ELR (cell line): ENCODE measurements around the gene CBLC.
"Not testable (repeated sequence)": the region's sequence is repeated elsewhere in the genome, so short reads cannot be mapped to it uniquely, and the experiment has no call there.

ENCODE experiments used
- DNase-seq: peaks from one replicate; pipeline ENCODE4 v3.0.0-alpha.2; 2015; ENCODE audit warnings: low read depth

The CBLC gene

DNA sequence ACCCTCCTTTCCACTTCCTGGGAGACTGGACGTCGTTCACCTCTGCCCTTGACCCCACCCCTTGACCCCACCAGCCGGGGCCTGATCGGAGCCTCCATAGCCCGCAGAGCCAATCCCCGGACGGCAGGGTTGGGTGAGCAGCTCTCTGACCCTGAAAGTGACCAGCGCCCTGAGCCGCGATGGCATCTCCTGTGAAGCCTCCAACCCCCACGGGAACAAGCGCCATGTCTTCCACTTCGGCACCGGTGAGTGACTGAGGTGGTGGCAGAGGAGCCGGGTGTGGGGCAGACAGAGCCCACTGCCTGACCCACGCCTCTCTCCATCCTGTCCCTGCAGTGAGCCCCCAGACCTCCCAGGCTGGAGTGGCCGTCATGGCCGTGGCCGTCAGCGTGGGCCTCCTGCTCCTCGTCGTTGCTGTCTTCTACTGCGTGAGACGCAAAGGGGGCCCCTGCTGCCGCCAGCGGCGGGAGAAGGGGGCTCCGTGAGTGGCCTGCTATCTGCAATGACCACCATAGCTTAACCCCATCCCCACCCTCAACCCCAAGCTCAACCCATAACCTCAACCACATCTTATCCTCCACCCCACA, 41.6 kb downstream of the CBLC start:
- DNase-seq, result no peak

DNA sequence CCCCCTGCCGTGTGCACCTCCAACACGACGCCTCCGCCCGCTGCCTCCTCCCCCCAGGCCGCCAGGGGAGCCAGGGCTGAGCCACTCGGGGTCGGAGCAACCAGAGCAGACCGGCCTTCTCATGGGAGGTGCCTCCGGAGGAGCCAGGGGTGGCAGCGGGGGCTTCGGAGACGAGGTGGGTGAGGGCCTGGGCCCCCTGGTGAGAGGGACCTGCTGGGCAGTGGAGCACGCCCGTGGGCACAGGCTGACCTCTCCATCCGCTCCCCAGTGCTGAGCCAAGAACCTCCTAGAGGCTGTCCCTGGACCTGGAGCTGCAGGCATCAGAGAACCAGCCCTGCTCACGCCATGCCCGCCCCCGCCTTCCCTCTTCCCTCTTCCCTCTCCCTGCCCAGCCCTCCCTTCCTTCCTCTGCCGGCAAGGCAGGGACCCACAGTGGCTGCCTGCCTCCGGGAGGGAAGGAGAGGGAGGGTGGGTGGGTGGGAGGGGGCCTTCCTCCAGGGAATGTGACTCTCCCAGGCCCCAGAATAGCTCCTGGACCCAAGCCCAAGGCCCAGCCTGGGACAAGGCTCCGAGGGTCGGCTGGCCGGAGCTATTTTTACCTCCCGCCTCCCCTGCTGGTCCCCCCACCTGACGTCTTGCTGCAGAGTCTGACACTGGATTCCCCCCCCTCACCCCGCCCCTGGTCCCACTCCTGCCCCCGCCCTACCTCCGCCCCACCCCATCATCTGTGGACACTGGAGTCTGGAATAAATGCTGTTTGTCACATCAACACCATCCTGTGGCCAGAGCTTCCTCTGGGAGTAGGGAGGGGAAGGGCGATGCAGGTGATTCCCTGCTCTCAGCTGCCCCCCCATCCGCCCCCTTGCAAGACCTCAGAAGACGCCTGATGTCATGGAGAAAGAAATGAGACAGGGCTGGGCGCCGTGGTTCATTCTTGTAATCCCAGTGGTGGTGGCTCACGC, 43.2 kb downstream of the CBLC start:
- no peak for DNase-seq

DNA sequence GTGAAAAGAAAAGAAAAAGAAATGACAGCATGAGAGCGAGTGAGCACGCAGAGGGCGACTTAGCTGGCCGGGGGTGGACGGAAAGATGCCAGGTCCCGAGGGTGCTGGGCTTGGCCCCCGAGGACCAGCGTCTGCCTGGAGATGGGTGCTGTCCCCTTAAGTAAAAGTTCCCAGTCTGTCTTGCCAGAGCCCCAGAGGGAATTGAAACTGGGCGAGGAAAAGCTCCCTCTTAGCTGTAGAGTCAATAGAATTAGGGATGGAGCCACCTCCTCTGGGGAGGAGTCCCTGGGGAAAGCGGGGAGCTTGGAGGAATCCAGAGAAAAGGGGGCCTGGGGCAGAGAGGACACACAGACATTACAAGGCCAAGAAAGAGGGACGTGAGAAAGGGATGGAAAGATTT, 44.5 kb downstream of the CBLC start:
- no peak for DNase-seq

DNA sequence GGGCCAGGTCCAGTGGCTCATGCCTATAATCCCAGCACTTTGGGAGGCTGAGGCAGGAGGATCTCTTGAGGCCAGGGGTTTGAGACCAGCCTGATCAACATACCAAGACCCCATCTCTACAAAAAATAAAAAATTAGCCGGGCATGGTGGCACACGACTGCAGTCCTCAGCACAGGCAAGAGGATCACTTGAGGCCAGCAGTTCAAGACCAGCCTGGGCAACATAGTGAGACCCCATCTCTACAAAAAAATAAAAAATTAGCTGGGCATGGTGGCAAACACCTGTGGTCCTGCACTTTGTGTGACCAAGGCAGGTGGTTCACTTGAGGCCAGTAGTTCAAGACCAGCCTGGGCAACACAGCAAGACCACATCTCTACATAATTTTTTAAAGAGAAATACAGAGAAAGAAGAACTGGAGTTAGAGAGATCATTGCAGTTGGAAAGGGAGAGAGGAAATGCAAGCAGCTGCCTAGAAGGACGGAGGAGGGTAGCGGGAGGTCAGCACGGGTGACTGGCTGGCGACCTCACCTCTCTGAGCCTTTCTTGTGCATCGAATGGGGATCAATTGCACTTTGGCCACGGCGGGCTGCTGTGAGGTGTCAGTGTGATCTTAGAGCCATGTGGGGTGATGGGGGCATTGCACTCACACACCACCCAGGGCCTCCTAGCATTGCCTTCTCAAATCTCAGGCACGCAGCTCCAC, 45.1 kb downstream of the CBLC start:
- DNase-seq, result no peak

DNA sequence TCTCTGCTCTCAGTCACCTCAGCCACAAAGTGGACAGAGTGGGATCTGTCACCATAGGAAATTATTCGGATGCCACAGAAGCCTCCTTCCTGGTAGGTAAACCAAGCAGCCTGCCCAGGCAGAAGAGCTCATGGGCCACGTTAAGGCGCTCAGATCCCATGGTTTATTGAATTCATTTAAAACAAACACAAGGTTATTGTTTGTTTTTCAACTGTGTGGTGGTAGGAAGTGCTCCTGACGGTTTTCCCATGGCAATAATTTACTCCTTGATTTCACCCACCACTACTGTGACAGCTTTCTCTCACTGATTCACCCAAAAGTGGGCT, 45.6 kb downstream of the CBLC start:
- no peak for DNase-seq

DNA sequence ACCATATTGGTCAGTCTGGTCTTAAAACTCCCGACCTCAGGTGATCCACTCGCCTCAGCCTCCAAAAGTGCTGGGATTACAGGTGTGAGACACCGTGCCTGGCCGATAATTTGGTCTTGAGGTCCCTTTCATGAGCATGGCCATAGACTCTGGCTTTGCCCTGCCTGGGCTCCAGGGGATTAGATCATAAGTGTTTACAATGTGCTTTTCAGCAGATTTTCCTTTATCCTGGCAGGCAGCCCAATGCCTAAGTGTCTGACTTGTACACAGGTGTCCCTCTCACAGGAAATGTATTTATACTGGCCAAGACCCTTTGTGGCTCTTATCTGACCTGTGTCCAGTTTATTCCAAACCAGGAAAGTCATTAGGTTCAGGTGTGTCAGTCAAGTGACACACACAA, 47.1 kb downstream of the CBLC start:
- no peak for DNase-seq

DNA sequence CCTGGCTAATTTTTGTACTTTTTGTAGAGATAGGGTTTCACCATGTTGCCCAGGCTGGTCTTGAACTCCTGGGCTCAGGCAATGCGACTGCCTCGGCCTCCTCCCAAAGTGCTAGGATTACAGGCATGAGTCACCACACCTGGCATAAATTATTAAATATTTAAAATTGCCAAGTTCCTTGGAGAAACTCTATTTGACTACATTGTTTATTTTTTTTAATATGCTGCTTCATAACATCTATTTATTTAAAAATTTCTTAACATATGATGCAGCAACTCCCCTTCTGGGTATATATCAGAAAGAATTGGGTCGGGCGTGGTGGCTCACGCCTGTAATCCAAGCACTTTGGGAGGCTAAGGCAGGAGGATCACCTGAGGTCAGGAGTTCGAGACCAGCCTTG, 55.2 kb downstream of the CBLC start:
- not testable (repeated sequence) for DNase-seq

DNA sequence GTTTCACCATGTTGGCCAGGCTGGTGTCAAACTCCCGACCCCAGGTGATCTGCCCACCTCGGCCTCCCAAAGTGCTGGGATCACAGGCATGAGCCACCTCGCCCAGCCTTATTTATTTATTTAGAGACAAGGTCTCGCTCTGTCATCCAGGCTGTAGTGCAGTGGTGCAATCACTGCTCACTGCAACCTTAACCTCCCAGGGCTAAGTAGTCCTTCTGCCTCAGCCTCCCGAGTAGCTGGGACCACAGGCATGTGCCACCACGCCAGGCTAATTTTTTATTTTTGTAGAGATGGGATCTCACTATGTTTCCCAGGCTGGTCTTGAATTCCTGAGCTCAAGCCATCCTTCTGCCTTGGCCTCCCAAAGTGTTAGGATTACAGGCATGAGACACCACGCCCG, 56.7 kb downstream of the CBLC start:
- not testable (repeated sequence) for DNase-seq

DNA sequence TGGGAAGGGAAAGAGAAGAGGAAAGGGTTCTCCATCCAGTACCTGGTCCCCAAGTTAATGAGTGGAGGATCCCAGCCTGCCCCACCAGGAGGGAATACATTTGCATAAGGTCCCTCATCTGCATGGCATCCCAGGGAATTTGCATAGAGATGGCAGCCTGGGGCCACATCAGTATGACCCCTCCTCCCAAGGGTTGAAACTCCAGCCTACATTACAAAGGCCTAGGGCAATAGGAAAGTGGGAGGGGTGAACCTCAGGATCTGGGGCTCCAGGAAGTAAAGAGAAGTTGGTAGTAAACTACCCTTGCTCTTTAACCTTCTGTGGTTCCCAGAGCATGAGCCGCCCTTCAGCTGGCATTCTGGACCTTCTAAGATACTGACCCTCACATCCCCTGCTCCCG, 61.6 kb downstream of the CBLC start:
- no peak for DNase-seq

DNA sequence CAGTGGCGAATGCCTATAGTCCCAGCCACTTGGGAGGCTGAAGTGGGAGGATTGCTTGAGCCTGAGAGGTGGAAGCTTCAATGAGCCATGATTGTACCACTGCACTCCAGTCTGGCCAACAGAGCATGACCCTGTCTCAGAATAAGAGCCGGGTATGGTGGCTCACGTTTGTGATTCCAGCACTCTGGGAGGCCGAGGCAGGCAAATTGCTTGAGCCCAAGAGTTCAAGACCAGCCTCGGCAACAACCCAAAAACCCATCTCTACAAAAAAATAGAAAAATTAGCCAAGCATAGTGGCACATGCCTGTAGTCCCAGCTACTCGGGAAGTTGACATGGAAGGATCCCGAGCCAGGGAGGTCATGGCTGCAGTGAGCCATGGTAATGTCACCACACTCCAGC, 63.1 kb downstream of the CBLC start:
- no peak for DNase-seq

DNA sequence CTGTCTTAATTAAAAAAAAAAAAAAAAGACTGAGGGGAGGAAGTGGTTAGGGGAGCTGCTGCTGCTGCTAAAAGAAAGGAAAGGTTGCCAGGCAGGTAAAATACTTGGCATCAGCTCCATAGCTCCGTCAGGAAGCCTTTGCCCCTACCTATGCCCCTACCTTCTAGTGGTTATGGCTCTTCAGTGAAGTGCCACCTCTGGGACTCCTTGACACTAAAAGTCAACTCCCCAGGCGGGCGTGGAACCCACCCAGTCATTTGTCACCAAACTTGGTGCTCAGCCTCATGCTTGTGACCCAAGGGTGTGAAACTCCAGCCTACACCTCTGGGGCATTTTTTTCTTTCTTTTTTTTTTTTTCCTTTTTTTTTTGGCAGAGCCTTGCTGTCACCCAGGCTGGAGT, 63.5 kb downstream of the CBLC start:
- no peak for DNase-seq

DNA sequence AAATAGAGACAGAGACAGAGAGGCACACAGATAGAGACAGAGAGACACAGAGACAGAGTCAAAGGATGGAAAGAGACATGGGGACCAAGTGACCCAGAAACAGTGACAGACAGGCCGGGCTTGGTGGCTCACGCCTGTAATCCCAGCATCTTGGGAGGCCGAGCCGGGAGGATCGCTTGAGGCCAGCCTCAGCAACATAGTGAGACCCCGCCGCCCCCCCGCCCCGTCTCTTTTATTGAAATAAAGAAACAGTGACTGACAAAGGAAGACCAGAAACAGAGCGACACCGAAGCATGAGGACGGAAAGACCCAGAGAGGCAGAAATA, 67.6 kb downstream of the CBLC start:
- DNase-seq, result no peak

DNA sequence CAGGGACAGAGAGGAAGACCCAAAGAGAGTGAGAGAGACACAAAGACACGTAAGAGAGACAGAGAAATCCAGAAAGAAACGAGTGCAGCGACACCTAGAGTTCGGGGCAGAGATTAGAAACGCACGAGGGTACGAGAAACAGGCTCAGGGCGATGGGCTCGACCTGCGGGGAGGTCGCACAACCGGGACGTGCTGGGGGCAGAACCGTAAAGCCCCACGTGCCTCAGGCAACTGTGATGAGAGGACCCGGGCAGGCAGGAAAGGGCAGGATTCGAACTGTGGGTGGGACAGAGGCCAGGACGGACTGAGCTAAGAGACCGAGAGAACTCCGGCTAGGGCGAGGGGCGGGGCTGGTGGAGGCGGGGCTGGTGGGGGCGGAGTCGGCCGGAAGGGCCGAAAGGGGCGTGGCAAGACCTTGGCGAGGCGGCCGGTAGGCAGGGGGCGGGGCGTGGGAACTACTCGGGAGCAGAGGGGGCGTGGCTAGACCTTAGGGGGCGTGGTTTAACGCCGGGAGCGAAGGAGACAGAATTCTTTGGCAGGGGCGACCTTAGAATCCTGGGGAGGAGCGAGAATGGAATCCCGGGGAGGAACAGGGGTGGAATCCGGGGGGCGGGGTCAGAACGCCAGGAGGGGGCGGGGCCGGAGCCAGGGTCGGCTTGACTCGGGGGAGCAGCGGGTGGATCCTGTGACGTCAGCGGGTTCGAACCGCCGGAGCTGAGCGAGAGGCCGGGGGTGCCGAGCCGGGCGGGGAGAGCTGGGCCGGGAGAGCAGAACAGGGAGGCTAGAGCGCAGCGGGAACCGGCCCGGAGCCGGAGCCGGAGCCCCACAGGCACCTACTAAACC, 68.1 kb downstream of the CBLC start, which contains the start of gene NECTIN2:
NECTIN2 (plus strand) TSS at position 686 of the 843 bp plus-strand sequence. CDS start 229 bp downstream, outside the sequence.
- DNase-seq, result peak; percentile 98

DNA sequence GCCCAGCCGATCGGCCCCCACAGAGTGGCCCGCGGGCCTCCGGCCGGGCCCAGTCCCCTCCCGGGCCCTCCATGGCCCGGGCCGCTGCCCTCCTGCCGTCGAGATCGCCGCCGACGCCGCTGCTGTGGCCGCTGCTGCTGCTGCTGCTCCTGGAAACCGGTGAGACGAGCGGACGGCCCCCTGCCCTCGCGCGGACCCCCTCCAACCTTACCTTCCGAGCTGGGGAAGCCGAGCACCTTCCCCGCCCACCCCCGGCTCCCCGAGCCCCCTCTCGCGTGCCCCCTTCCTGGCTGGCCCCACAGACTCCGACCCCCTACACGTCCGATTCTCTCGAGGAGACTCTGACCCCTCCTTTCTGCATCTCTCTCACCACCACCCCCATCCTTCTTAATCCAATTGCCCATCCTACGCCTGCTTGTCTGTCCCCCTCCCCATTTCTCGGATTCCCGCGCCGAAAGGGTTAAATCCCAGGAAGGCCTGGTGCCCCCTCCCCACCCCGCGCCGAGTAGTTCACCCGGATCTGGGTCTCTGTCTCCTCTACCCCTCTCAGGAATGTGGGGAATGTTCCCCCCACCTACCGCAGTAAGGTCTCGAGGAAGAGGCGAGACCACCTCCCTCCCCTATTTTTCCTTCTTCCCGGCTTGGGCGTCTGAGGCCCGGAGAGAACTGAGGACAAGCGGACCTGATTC, 68.9 kb downstream of the CBLC start:
- peak; percentile 46 for DNase-seq

DNA sequence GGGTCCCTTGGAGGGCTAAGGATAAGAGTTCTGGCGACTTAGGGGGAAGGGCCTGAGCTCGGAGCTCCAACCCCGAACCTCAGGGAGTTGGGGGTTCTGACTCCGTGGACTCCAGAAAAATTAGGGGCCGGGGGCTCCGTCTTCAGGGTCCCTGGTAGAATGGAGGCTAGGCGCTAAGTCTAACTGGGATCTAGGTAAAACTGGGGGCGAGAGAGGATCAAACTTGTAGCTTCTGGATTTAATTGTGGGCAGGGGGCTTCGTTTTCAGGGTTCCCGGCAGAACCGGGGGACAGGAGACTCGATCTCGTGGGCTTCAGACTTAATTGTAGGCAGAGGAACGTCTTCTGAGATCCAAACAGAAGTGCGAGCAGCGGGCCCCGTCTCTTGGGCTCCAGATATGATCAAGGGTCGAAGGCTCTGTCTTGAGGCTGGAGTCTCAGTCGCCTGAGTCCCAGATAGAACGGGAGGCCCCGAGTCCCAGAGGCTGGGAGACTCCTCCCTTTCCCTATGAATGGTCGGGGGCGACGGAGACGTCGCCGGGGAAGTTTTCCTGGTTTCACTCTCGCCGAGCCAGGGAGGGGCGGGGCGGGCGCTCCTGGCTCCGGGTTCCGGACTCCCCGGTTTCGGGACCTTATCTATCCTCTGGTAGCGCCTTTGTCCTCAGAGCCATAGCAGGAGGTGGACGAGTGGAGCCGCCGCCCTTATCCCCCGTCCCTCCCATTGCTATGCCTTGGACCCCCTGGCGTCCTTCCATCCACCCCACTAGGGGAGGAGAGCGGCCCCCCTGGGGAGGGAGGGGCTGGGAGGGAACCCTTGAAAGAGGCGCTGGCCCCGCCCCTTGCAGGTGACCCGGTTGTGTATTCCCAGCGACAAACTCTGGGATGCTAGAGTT, 69.7 kb downstream of the CBLC start:
- peak; percentile 69 for DNase-seq

DNA sequence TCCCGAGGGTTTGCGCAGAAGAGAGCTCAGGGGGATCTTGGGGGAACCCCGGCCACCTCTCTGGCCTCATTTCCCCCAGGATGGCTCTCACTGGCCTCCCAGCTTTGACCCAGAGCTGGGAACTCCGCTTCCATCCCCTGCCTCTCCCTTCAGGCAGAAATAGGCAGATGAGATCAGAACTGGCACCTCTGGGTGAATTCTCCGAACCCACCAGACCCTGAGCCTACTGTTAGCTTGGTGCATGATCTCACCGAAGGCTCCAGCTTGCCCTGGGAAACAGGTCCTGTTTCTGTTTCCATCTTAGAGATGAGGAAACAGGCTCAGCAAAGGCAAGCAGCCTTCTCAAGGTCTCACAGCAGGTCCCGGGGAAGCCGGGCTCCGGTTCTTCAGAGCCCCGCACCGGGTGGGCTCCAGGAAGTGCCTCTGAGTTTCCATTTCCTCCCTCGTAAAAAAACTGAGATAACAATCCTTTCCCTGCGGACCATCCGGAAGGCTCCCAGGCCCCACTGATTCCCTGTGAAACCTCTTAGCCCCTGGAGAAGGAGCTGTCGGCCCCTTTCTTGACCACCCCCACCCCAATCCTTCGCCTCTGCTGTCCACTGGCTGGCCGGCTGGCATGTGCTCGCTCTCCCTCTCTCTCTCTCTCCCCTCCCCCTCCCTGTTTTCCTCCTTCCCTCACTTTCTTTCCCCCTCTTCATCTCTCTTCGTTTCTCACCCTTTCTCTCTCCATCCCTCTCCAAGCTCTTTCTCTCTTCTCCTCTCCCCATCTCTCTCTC, 70.5 kb downstream of the CBLC start:
- peak; percentile 60 for DNase-seq

DNA sequence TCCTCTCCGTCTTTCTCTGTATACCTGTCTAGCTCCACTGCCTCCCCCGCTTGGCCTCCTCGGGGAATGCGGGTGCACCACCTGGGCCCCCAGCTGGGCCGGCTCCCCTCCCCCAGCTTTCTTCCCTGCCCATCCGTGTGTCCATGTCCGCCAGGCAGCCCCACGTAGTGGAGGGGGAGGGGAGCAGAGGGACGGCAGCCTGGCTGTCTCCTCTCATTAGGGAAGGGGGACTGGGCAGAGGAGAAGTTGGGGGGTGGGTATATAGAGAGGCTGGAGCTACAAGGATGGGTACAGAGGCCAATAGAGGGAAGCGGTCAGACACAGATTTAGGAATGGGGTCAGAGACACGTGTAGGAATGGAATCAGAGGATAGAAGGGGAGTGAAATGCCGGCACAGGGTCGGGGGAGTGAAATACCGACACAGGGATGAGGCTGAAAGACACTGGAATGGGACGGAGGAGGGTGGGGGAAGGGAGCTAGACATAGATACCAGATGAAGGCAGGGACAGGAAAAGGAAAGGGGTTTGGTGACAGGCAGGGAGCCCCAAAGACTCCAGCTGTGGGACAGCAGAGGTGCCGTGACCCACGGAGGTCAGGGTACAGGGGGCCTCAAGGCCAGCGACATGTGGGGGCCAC, 71.2 kb downstream of the CBLC start:
- DNase-seq, result no peak
